GM06990 (cell line): ENCODE measurements around the gene JAZF1.

ENCODE experiments used
- DNase-seq: peaks from one replicate; pipeline ENCODE4 v3.0.0-alpha.2; 2011; ENCODE audit not compliant: insufficient read length; ENCODE audit errors: extremely low read depth
- H3K27me3 ChIP-seq: replicated peaks from 2 replicates; pipeline ENCODE4 v1.6.0; 2011; ENCODE audit warnings: low read length; ENCODE audit not compliant: control insufficient read depth, insufficient read depth
- H3K36me3 ChIP-seq: 2 replicates; pipeline ENCODE4 v1.5.1; 2011; ENCODE audit warnings: low read length; ENCODE audit not compliant: control insufficient read depth, insufficient read depth
- H3K4me3 ChIP-seq: replicated peaks from 2 replicates; pipeline ENCODE4 v1.5.1; 2011; ENCODE audit warnings: low read depth, mild to moderate bottlenecking, control low read depth, low read length
- CTCF ChIP-seq: IDR thresholded peaks from 2 replicates; pipeline ENCODE4 v1.5.1; 2011; ENCODE audit warnings: low read length, control low read depth, mild to moderate bottlenecking, inconsistent platforms; ENCODE audit not compliant: insufficient read depth, poor library complexity, severe bottlenecking

JAZF1 gene

GRCh38 chr7:28130277-28130676, 50.3 kb downstream of the JAZF1 start:
- TF ChIP-seq CTCF: no peak
- no peak for DNase-seq
- Histone ChIP-seq H3K27me3 (no peaks in the 10 kb centered on the region; the same call in none of the 2 replicates), H3K4me3 (no peak overlapping the region), H3K36me3 (no peaks in the 10 kb centered on the region)

- no peak for TF ChIP-seq CTCF
- DNase-seq: no peak
- Histone ChIP-seq H3K27me3 (no peaks in the 10 kb centered on the region; the same call in none of the 2 replicates), H3K36me3 (no peaks in the 10 kb centered on the region), H3K4me3 (no peak overlapping the region)
Observed at GRCh38 chr7:28128608-28129007, 52.0 kb downstream of the JAZF1 start.

GRCh38 chr7:28126410-28127041, 54.1 kb downstream of the JAZF1 start:
- TF ChIP-seq CTCF: no peak

GRCh38 chr7:28125431-28126409, 54.9 kb downstream of the JAZF1 start:
- TF ChIP-seq CTCF: no peak
- H3K4me3 ChIP-seq: no peak overlapping the region
- no peaks in the 10 kb centered on the region for H3K36me3 ChIP-seq
- no peak for DNase-seq
- no peaks in the 10 kb centered on the region; the same call in none of the 2 replicates for H3K27me3 ChIP-seq

More at GRCh38 chr7:28126410-28127041, 54.1 kb downstream of the JAZF1 start:
- Histone ChIP-seq H3K4me3 (no peak overlapping the region), H3K27me3 (no peaks in the 10 kb centered on the region; the same call in none of the 2 replicates), H3K36me3 (no peaks in the 10 kb centered on the region)
- DNase-seq: no peak

GRCh38 chr7:28124413-28124812, 56.2 kb downstream of the JAZF1 start:
- no peak for DNase-seq
- TF ChIP-seq CTCF: no peak

More at GRCh38 chr7:28124413-28124812, 56.2 kb downstream of the JAZF1 start:
- Histone ChIP-seq H3K4me3 (no peak overlapping the region), H3K27me3 (no peaks in the 10 kb centered on the region; the same call in none of the 2 replicates), H3K36me3 (no peaks in the 10 kb centered on the region)
